Measurements from ENCODE around the gene GRID2.

DNA sequence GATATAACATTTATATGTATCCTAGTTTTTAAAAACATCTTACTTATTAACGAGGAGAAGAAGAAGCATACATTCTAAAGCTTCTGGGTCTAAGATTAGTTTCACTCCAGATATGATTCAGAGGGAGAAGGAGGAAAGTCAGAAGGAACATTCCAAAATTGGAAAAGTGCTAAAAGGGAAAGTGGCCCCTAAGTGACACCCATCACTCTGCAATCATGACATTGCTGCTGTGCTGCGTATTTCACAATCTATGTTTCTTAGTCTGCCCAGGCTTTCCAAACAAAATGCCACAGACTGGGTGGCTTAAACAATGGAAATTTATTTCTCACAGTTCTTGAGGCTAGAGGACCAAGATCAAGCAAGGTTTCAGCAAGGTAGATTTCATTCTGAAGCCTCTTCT lies 1452.3 kb downstream of the GRID2 start:
- TF ChIP-seq, protein P1, sequence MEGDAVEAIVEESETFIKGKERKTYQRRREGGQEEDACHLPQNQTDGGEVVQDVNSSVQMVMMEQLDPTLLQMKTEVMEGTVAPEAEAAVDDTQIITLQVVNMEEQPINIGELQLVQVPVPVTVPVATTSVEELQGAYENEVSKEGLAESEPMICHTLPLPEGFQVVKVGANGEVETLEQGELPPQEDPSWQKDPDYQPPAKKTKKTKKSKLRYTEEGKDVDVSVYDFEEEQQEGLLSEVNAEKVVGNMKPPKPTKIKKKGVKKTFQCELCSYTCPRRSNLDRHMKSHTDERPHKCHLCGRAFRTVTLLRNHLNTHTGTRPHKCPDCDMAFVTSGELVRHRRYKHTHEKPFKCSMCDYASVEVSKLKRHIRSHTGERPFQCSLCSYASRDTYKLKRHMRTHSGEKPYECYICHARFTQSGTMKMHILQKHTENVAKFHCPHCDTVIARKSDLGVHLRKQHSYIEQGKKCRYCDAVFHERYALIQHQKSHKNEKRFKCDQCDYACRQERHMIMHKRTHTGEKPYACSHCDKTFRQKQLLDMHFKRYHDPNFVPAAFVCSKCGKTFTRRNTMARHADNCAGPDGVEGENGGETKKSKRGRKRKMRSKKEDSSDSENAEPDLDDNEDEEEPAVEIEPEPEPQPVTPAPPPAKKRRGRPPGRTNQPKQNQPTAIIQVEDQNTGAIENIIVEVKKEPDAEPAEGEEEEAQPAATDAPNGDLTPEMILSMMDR (IDR thresholded peaks at IDR 0.05; ENCODE audit: low read length) = no peak
- no peak for TF ChIP-seq EZH2 (optimal IDR thresholded peaks at IDR 0.05; ENCODE audit: low read depth, low read length)
- no peak for TF ChIP-seq EZH2phosphoT487 (IDR thresholded peaks at IDR 0.05; ENCODE audit: low read length)

Measured in MM.1S (cell line).